HCT116 (cell line): ENCODE data around the gene SORCS2. TPM values are rescaled to one million over a fixed set of nuclear protein-coding genes. Genes with fewer than 3 reads are reported as not detected.

Source experiments
- ATAC-seq: fragments of 200-7000 bp; cut with Tn5 transposase; 2 replicates; pipeline ENCODE4 v1.9.1; 2020; ENCODE audit warnings: mild to moderate bottlenecking, moderate library complexity
- BruUV-seq: library from RNA; stranded (reverse); fragments of 400-500 nt; replicated peaks from 2 replicates; lab custom pipeline; 2021; lab: Mats Ljungman, UMichigan
- CTCF ChIA-PET: fragments of 300-600 bp; sonication (Branson Sonifier 250); formaldehyde crosslinking; loops from one replicate; lab custom pipeline; 2021; ENCODE audit warnings: antibody characterized with exemption; lab: Charles Lee
- POLR2A ChIA-PET: fragments of 300-600, 350-600 bp; sonication (Branson Sonifier 250); formaldehyde crosslinking; loops from one replicate; lab custom pipeline; 2021; ENCODE audit warnings: antibody characterized with exemption; lab: Charles Lee
- RAD21 ChIA-PET, 2 experiments: fragments of 300-600 bp; sonication (Branson Sonifier 250); formaldehyde crosslinking; loops; one replicate each; lab custom pipeline; 2023; ENCODE audit warnings: low total read pairs in 2 of 2; ENCODE audit not compliant: uncharacterized antibody in 2 of 2, unreplicated experiment in 2 of 2, low non-redundant PET in 1 of 2; lab: Charles Lee
- DNase-seq: peaks from one replicate; pipeline ENCODE4 v3.0.0-alpha.2; 2010; ENCODE audit warnings: low read depth, low spot score
- H2AFZ ChIP-seq: fragments of 200-600 bp; shearing (Covaris generic), sonication (generic); 2 replicates; pipeline ENCODE4 v1.6.1; 2017; ENCODE audit warnings: low read depth, mixed run types, mixed read lengths, antibody characterized with exemption, low read length; ENCODE audit not compliant: poor library complexity, severe bottlenecking
- H3K27ac ChIP-seq: 2 replicates; pipeline ENCODE4 v1.5.1; 2012; ENCODE audit warnings: low read depth, low read length
- H3K27me3 ChIP-seq: fragments of 200-600 bp; sonication (generic); 2 replicates; pipeline ENCODE4 v1.6.1; 2016; ENCODE audit warnings: mixed run types, low read length, mixed read lengths; ENCODE audit not compliant: insufficient read depth
- H3K36me3 ChIP-seq, 2 experiments: fragments of 200-500 bp in 1 of 2; fragments of 200-600 bp in 1 of 2; sonication (Bioruptor generic) in 1 of 2; sonication (generic) in 1 of 2; 2 replicates each; pipeline versions ENCODE4 v1.5.1 to v1.6.1; 2014 to 2016; ENCODE audit warnings: low read length in 2 of 2, inconsistent platforms in 1 of 2, mixed read lengths in 1 of 2, mixed run types in 1 of 2; ENCODE audit not compliant: insufficient read depth in 2 of 2, control insufficient read depth in 1 of 2
- H3K4me1 ChIP-seq, 2 experiments: fragments of 200-600 bp in 1 of 2; sonication (generic) in 1 of 2; 2 replicates each; pipeline versions ENCODE4 v1.5.1 to v1.6.1; 2012 to 2017; ENCODE audit warnings: low read length in 2 of 2, inconsistent platforms in 1 of 2, mild to moderate bottlenecking in 1 of 2, mixed read lengths in 1 of 2, mixed run types in 1 of 2, moderate library complexity in 1 of 2; ENCODE audit not compliant: insufficient read depth in 2 of 2, control insufficient read depth in 1 of 2
- H3K4me2 ChIP-seq: fragments of 200-600 bp; sonication (generic); 2 replicates; pipeline ENCODE4 v1.6.1; 2017; ENCODE audit warnings: mixed run types, low read length, mixed read lengths
- H3K4me3 ChIP-seq, 2 experiments: fragments of 200-600 bp in 1 of 2; sonication (generic) in 1 of 2; replicated peaks in 1 of 2; 2 replicates each; pipeline ENCODE4 v1.5.1; 2011 to 2016; ENCODE audit warnings: low read length in 2 of 2, control low read depth in 1 of 2, low read depth in 1 of 2, mild to moderate bottlenecking in 1 of 2, mixed read lengths in 1 of 2, mixed run types in 1 of 2
- H3K79me2 ChIP-seq: fragments of 200-600 bp; sonication (generic); 2 replicates; pipeline ENCODE4 v1.6.1; 2017; ENCODE audit warnings: mild to moderate bottlenecking, mixed run types, low read length, moderate library complexity, mixed read lengths; ENCODE audit not compliant: insufficient read depth
- H3K9ac ChIP-seq: fragments of 200-600 bp; sonication (generic); 2 replicates; pipeline ENCODE4 v1.6.1; 2016; ENCODE audit warnings: low read length, mixed read lengths
- H3K9me2 ChIP-seq: fragments of 200-600 bp; sonication (generic), shearing (Covaris generic); 2 replicates; pipeline ENCODE4 v1.6.1; 2017; ENCODE audit warnings: mixed run types, mild to moderate bottlenecking, moderate library complexity; ENCODE audit not compliant: insufficient read depth
- H3K9me3 ChIP-seq, 2 experiments: fragments of 200-500 bp in 1 of 2; fragments of 200-600 bp in 1 of 2; sonication (Bioruptor generic) in 1 of 2; sonication (generic) in 1 of 2; 2 replicates each; pipeline ENCODE4 v1.6.1; 2014 to 2017; ENCODE audit warnings: low read length in 2 of 2, mixed read lengths in 2 of 2, inconsistent platforms in 1 of 2, low read depth in 1 of 2, mild to moderate bottlenecking in 1 of 2, mixed run types in 1 of 2, moderate library complexity in 1 of 2; ENCODE audit not compliant: control insufficient read depth in 1 of 2, insufficient read depth in 1 of 2
- H4K20me1 ChIP-seq: fragments of 200-600 bp; sonication (generic), shearing (Covaris generic); 2 replicates; pipeline ENCODE4 v1.6.1; 2017; ENCODE audit warnings: mixed run types, mild to moderate bottlenecking, moderate library complexity; ENCODE audit not compliant: insufficient read depth
- EGR1 ChIP-seq: IDR thresholded peaks from 2 replicates; pipeline ENCODE4 v1.6.1; 2012; ENCODE audit warnings: low read depth
- ELF1 ChIP-seq: IDR thresholded peaks from 2 replicates; pipeline ENCODE4 v1.6.1; 2012; ENCODE audit warnings: low read depth, borderline replicate concordance
- JUND ChIP-seq: IDR thresholded peaks from 2 replicates; pipeline ENCODE4 v1.6.1; 2012
- POLR2A ChIP-seq: IDR thresholded peaks from 2 replicates; pipeline ENCODE4 v1.7.0; 2011; ENCODE audit warnings: borderline replicate concordance; ENCODE audit not compliant: insufficient read depth, insufficient read length; ENCODE audit errors: extremely low read depth
- RAD21 ChIP-seq: IDR thresholded peaks from 2 replicates; pipeline ENCODE4 v1.6.1; 2012; ENCODE audit warnings: low read depth, mild to moderate bottlenecking
- SIN3A ChIP-seq: IDR thresholded peaks from 2 replicates; pipeline ENCODE4 v1.6.1; 2012; ENCODE audit warnings: low read depth
- SRF ChIP-seq: IDR thresholded peaks from 2 replicates; pipeline ENCODE4 v1.6.1; 2012; ENCODE audit warnings: low read depth
- TCF7L2 ChIP-seq: IDR thresholded peaks from 2 replicates; pipeline ENCODE4 v1.7.0; 2011; ENCODE audit warnings: borderline replicate concordance, inconsistent platforms; ENCODE audit not compliant: insufficient read depth, insufficient read length; ENCODE audit errors: extremely low read depth
- ZFX ChIP-seq: fragments of 450-650 bp; IDR thresholded peaks from 2 replicates; pipeline ENCODE4 v1.6.1; 2017
- ZNF274 ChIP-seq: fragments of 200-500 bp; sonication (Bioruptor generic); IDR thresholded peaks from 2 replicates; pipeline ENCODE4 v1.6.1; 2014; ENCODE audit warnings: mild to moderate bottlenecking, low read depth, low read length, inconsistent platforms
- intact Hi-C: fragments of 100-400 bp; cut with micrococcal nuclease; formaldehyde crosslinking; loops from 2 replicates; pipeline ENCODE4 v1.10.0; 2022
- total RNA-seq: library from RNA; stranded (reverse); gene quantifications from one replicate; pipeline ENCODE4 v1.2.1, GENCODE V29; 2021; ENCODE audit not compliant: unreplicated experiment
- TF ChIP-seq, protein P1 (sequence below), 3 experiments: fragments of 200-600 bp in 1 of 3; sonication (generic) in 1 of 3; IDR thresholded peaks in 2 of 3; conservative IDR thresholded peaks in 1 of 3; 2 replicates each; pipeline ENCODE4 v1.5.1; 2012 to 2017; ENCODE audit warnings: low read depth in 2 of 3, low read length in 2 of 3, antibody characterized with exemption in 1 of 3, borderline replicate concordance in 1 of 3, control low read depth in 1 of 3, mild to moderate bottlenecking in 1 of 3, mixed read lengths in 1 of 3, mixed run types in 1 of 3, moderate library complexity in 1 of 3; ENCODE audit not compliant: insufficient read depth in 1 of 3
- TF ChIP-seq, protein P2 (sequence below): IDR thresholded peaks from 2 replicates; pipeline ENCODE4 v1.6.1; 2012; ENCODE audit warnings: low read depth

Gene SORCS2
- total RNA-seq, 1 experiment from 2014 or later, result 0.37 TPM

DNA sequence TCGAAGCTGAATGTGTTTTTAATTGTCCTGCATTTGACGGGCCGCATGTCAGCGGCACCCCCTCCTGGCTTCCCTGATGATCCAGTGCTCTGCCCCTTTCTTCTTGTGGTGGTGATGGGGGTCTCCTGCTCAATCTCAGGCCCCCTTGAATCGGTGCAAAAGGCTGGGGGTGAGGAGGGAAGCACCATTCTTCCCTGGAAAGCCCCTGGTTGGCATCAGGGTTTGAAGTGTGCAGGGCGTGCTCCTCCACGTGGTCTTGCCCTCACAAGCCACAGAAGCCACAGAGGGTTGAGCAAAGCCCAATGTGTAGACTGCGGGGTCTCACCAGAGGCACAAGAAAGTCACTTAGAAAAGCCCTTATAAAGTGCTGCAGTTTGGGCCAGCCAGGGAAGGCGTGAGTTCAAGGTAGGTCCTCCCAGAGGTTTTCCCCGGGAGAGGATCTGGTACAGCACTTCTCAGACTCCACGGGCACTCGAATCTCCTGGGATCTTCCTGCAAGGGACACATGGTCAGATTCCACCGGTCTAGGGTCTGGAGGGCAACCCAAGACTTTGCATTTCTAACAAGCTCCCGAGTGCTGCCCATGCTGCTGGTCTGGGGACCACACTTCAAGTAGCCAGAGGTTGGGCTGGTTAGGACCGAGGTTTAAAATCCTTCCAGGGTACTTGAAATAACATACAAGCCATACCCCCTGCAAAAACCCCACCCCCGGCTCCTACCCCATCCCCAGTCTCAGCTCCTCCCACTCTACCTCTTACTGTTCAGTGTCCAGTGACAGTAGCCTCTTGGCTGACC lies 207.3 kb downstream of the SORCS2 start:
- Histone ChIP-seq H2AFZ (no peak overlapping the region), H3K36me3 (no peaks in the 10 kb centered on the region), H3K27ac (no peak overlapping the region), H3K4me1 (peaks cover 16 to 19% of the 10 kb centered on the region in 2 experiments), H3K79me2 (no peaks in the 10 kb centered on the region), H3K4me3 (no peak overlapping the region), H3K4me2 (no peak overlapping the region), H4K20me1 (no peaks in the 10 kb centered on the region), H3K9me2 (peaks cover 5% of the 10 kb centered on the region; the same call in 1 of the 2 replicates), H3K9me3 (no peaks in the 10 kb centered on the region), H3K9ac (no peak overlapping the region), H3K27me3 (peaks cover 37% of the 10 kb centered on the region)
- BruUV-seq, result no TSS peak
- ChIA-PET CTCF (no interaction called here), POLR2A (no interaction called here), RAD21 (no interaction called here)
- TF ChIP-seq, protein P1, sequence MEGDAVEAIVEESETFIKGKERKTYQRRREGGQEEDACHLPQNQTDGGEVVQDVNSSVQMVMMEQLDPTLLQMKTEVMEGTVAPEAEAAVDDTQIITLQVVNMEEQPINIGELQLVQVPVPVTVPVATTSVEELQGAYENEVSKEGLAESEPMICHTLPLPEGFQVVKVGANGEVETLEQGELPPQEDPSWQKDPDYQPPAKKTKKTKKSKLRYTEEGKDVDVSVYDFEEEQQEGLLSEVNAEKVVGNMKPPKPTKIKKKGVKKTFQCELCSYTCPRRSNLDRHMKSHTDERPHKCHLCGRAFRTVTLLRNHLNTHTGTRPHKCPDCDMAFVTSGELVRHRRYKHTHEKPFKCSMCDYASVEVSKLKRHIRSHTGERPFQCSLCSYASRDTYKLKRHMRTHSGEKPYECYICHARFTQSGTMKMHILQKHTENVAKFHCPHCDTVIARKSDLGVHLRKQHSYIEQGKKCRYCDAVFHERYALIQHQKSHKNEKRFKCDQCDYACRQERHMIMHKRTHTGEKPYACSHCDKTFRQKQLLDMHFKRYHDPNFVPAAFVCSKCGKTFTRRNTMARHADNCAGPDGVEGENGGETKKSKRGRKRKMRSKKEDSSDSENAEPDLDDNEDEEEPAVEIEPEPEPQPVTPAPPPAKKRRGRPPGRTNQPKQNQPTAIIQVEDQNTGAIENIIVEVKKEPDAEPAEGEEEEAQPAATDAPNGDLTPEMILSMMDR (IDR thresholded peaks at IDR 0.05 in 2 of 3, conservative IDR thresholded peaks at IDR 0.05 in 1 of 3; ENCODE audit: borderline replicate concordance in 1 of 3, insufficient read depth in 1 of 3, low read depth in 2 of 3, low read length in 2 of 3), result no peak
- TF ChIP-seq JUND, result no peak
- no peak for TF ChIP-seq SRF
- TF ChIP-seq TCF7L2, result no peak
- TF ChIP-seq ELF1, result no peak
- no peak for TF ChIP-seq RAD21
- no peak for TF ChIP-seq ZFX
- TF ChIP-seq, protein P2, sequence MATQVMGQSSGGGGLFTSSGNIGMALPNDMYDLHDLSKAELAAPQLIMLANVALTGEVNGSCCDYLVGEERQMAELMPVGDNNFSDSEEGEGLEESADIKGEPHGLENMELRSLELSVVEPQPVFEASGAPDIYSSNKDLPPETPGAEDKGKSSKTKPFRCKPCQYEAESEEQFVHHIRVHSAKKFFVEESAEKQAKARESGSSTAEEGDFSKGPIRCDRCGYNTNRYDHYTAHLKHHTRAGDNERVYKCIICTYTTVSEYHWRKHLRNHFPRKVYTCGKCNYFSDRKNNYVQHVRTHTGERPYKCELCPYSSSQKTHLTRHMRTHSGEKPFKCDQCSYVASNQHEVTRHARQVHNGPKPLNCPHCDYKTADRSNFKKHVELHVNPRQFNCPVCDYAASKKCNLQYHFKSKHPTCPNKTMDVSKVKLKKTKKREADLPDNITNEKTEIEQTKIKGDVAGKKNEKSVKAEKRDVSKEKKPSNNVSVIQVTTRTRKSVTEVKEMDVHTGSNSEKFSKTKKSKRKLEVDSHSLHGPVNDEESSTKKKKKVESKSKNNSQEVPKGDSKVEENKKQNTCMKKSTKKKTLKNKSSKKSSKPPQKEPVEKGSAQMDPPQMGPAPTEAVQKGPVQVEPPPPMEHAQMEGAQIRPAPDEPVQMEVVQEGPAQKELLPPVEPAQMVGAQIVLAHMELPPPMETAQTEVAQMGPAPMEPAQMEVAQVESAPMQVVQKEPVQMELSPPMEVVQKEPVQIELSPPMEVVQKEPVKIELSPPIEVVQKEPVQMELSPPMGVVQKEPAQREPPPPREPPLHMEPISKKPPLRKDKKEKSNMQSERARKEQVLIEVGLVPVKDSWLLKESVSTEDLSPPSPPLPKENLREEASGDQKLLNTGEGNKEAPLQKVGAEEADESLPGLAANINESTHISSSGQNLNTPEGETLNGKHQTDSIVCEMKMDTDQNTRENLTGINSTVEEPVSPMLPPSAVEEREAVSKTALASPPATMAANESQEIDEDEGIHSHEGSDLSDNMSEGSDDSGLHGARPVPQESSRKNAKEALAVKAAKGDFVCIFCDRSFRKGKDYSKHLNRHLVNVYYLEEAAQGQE, result no peak
- no peak for TF ChIP-seq ZNF274
- no peak for TF ChIP-seq SIN3A
- no peak for TF ChIP-seq POLR2A
- TF ChIP-seq EGR1, result no peak
- no peak for ATAC-seq
- intact Hi-C loops, result no loop called here
- no peak for DNase-seq
